Activated T-cell treated with anti-CD3 and anti-CD28 coated beads for 48 hours (primary cell): Measurements from ENCODE around the gene PSEN1.

Experiments used
- DNase-seq: peaks from one replicate; pipeline ENCODE4 v3.0.0-alpha.2; 2020; ENCODE audit warnings: low read depth

Gene PSEN1

GRCh38 chr14:73240816-73241480, 104.6 kb downstream of the PSEN1 start:
- DNase-seq, result no peak

GRCh38 chr14:73241481-73242165, 105.3 kb downstream of the PSEN1 start:
- DNase-seq, result no peak

GRCh38 chr14:73242357-73242901, 106.1 kb downstream of the PSEN1 start:
- no peak for DNase-seq

- DNase-seq, result no peak
These were observed 107.0 kb downstream of the PSEN1 start for GRCh38 chr14:73243341-73243740.

GRCh38 chr14:73243748-73244147, 107.4 kb downstream of the PSEN1 start:
- DNase-seq, result no peak

GRCh38 chr14:73244541-73245290, 108.4 kb downstream of the PSEN1 start:
- no peak for DNase-seq

GRCh38 chr14:73245480-73246325, 109.4 kb downstream of the PSEN1 start:
- DNase-seq, result peak; percentile 41

- DNase-seq, result no peak
These were observed 110.3 kb downstream of the PSEN1 start for GRCh38 chr14:73246387-73247150.

GRCh38 chr14:73248108-73248868, 112.0 kb downstream of the PSEN1 start:
- DNase-seq, result no peak

- no peak for DNase-seq
These were observed 112.8 kb downstream of the PSEN1 start for GRCh38 chr14:73249108-73249507.

- no peak for DNase-seq
These were observed 113.4 kb downstream of the PSEN1 start for GRCh38 chr14:73249564-73250316.

- DNase-seq, result no peak
These were observed 114.0 kb downstream of the PSEN1 start for GRCh38 chr14:73250317-73250713.

GRCh38 chr14:73250781-73251500, 114.6 kb downstream of the PSEN1 start:
- no peak for DNase-seq

GRCh38 chr14:73251516-73252215, 115.4 kb downstream of the PSEN1 start:
- DNase-seq, result no peak

GRCh38 chr14:73252491-73253322, 116.4 kb downstream of the PSEN1 start:
- no peak for DNase-seq

GRCh38 chr14:73253323-73253610, 117.0 kb downstream of the PSEN1 start:
- DNase-seq, result no peak

- no peak for DNase-seq
These were observed 117.4 kb downstream of the PSEN1 start for GRCh38 chr14:73253721-73254120.
